Measurements from ENCODE around the gene TUBB1.

GRCh38 chr20:59044295-59044694, 25.1 kb downstream of the TUBB1 start:
- TF ChIP-seq CTCF (conservative IDR thresholded peaks at IDR 0.05; ENCODE audit: low read depth, low read length) (no peak), EZH2 (IDR thresholded peaks at IDR 0.05; ENCODE audit: borderline replicate concordance, low read depth, low read length, poor library complexity, severe bottlenecking) (no peak)

All from A673 (cell line).